GM19463 (cell line): ENCODE results near the gene LRRC3C.
"Not testable (repeated sequence)": the region's sequence is repeated elsewhere in the genome, so short reads cannot be mapped to it uniquely, and the experiment has no call there.

Source experiments
- ATAC-seq: cut with Tn5 transposase; IDR thresholded peaks from one replicate; pipeline ENCODE4 v1.9.1; 2021; ENCODE audit warnings: mild to moderate bottlenecking, moderate library complexity; ENCODE audit not compliant: unreplicated experiment

The LRRC3C gene

GRCh38 chr17:39927101-39927928 is at the start of gene LRRC3C, which contains the start of gene ORMDL3:
LRRC3C (plus strand) TSS chr17:39927732; CDS start chr17:39941524, 13,792 bp downstream.
ORMDL3 (minus strand) TSS chr17:39927601; CDS start chr17:39924203, 3,398 bp downstream.
- ATAC-seq: peak; percentile 70

- ATAC-seq: not testable (repeated sequence)
Observed at GRCh38 chr17:39886102-39886501, 41.4 kb upstream of the LRRC3C start.

- no peak for ATAC-seq
Observed at GRCh38 chr17:39887078-39887477, 40.5 kb upstream of the LRRC3C start.

- no peak for ATAC-seq
Observed at GRCh38 chr17:39889200-39889599, 38.3 kb upstream of the LRRC3C start.

GRCh38 chr17:39894681-39895376 is 32.7 kb upstream of the LRRC3C start:
- no peak for ATAC-seq

- no peak for ATAC-seq
Observed at GRCh38 chr17:39898088-39898487, 29.4 kb upstream of the LRRC3C start.

GRCh38 chr17:39899215-39899614 is 28.3 kb upstream of the LRRC3C start:
- no peak for ATAC-seq

- not testable (repeated sequence) for ATAC-seq
Observed at GRCh38 chr17:39902027-39902426, 25.5 kb upstream of the LRRC3C start.

GRCh38 chr17:39903158-39903884 is 24.2 kb upstream of the LRRC3C start:
- ATAC-seq: no peak

- no peak for ATAC-seq
Observed at GRCh38 chr17:39904990-39905288, 22.6 kb upstream of the LRRC3C start.

- ATAC-seq: no peak
Observed at GRCh38 chr17:39908789-39909352, 18.7 kb upstream of the LRRC3C start.

- ATAC-seq: no peak
Observed at GRCh38 chr17:39913989-39914388, 13.5 kb upstream of the LRRC3C start.

GRCh38 chr17:39915559-39915958 is 12.0 kb upstream of the LRRC3C start:
- ATAC-seq: no peak

- no peak for ATAC-seq
Observed at GRCh38 chr17:39916918-39917317, 10.6 kb upstream of the LRRC3C start.

GRCh38 chr17:39919087-39919683 is 8.3 kb upstream of the LRRC3C start:
- no peak for ATAC-seq

- ATAC-seq: no peak
Observed at GRCh38 chr17:39920218-39921210, 7.0 kb upstream of the LRRC3C start.

- no peak for ATAC-seq
Observed at GRCh38 chr17:39921323-39921722, 6.2 kb upstream of the LRRC3C start.

- ATAC-seq: no peak
Observed at GRCh38 chr17:39922006-39922405, 5.5 kb upstream of the LRRC3C start.

GRCh38 chr17:39923230-39923629 is 4.3 kb upstream of the LRRC3C start:
- no peak for ATAC-seq
